Thoracic aorta (tissue), 2 donors: ENCODE measurements around the gene SMIM21. TPM values are rescaled to one million over a fixed set of nuclear protein-coding genes. Genes with fewer than 3 reads are reported as not detected.

ENCODE experiments used
- ATAC-seq: fragments of 150-250 bp; one replicate; pipeline ENCODE4 v1.8.0; 2017; ENCODE audit warnings: low read depth; ENCODE audit not compliant: insufficient number of reproducible peaks, low FRiP score
- DNase-seq: peaks from one replicate; pipeline ENCODE4 v3.0.0-alpha.2; 2020; ENCODE audit warnings: low spot score
- H3K27ac ChIP-seq, 2 donors: fragments of 200-600 bp; sonication (generic); 1 replicate in 1 of 2; 2 replicates in 1 of 2; pipeline ENCODE4 v1.5.1; 2016; ENCODE audit warnings: mild to moderate bottlenecking in 2 of 2, moderate library complexity in 2 of 2
- H3K27me3 ChIP-seq: fragments of 200-600 bp; sonication (generic); replicated peaks from 2 replicates; pipeline ENCODE4 v1.6.0; 2016; ENCODE audit warnings: mild to moderate bottlenecking; ENCODE audit not compliant: insufficient read depth
- H3K36me3 ChIP-seq: fragments of 200-600 bp; sonication (generic); one replicate; pipeline ENCODE4 v1.5.1; 2016
- H3K4me1 ChIP-seq, 2 donors: fragments of 200-600 bp; sonication (generic); 1 replicate in 1 of 2; 2 replicates in 1 of 2; pipeline versions ENCODE4 v1.5.1 to v1.6.0; 2016; ENCODE audit warnings: low read depth in 2 of 2, mild to moderate bottlenecking in 1 of 2; ENCODE audit not compliant: control insufficient read depth in 1 of 2
- H3K4me3 ChIP-seq: fragments of 200-600 bp; sonication (generic); 2 replicates; pipeline ENCODE4 v1.5.1; 2016; ENCODE audit warnings: mild to moderate bottlenecking
- H3K9me3 ChIP-seq: fragments of 200-600 bp; sonication (generic); 2 replicates; pipeline ENCODE4 v1.5.1; 2016
- CTCF ChIP-seq: fragments of 200-600 bp; sonication (generic); IDR thresholded peaks from one replicate; pipeline ENCODE4 v1.5.1; 2019; ENCODE audit warnings: antibody characterized with exemption
- total RNA-seq, 2 donors: library from RNA; depleted of rRNA; stranded (reverse); fragments of >200 nt; gene quantifications; one replicate each; pipeline versions ENCODE4 v1.1.0 to v1.2.3, GENCODE V29; 2016

The SMIM21 gene
- total RNA-seq, 2 donors from 2014 or later: not detected

- Histone ChIP-seq H3K27me3 (no peaks in the 10 kb centered on the region), H3K27ac (no peak overlapping the region), H3K4me1 (no peaks in the 10 kb centered on the region), H3K36me3 (no peaks in the 10 kb centered on the region), H3K9me3 (no peaks in the 10 kb centered on the region), H3K4me3 (no peak overlapping the region)
- DNase-seq: no peak
- TF ChIP-seq CTCF: no peak
- no peak for ATAC-seq
Observed at GRCh38 chr18:75429975-75430374, 2.5 kb upstream of the SMIM21 start.

GRCh38 chr18:75428490-75428889 lies 987 bp upstream of the SMIM21 start:
- ATAC-seq (no peak), DNase-seq (no peak)
- TF ChIP-seq CTCF: no peak

GRCh38 chr18:75422341-75422910 lies 5.1 kb downstream of the SMIM21 start:
- H3K4me3 ChIP-seq: no peak overlapping the region
- H3K27me3 ChIP-seq: no peaks in the 10 kb centered on the region
- no peaks in the 10 kb centered on the region for H3K4me1 ChIP-seq
- no peaks in the 10 kb centered on the region for H3K36me3 ChIP-seq
- ATAC-seq (no peak), DNase-seq (no peak)
- H3K27ac ChIP-seq: no peak overlapping the region
- no peaks in the 10 kb centered on the region for H3K9me3 ChIP-seq
- no peak for TF ChIP-seq CTCF

More at GRCh38 chr18:75428490-75428889, 987 bp upstream of the SMIM21 start:
- H3K36me3 ChIP-seq: no peaks in the 10 kb centered on the region
- H3K27me3 ChIP-seq: no peaks in the 10 kb centered on the region
- H3K9me3 ChIP-seq: no peaks in the 10 kb centered on the region
- no peak overlapping the region for H3K27ac ChIP-seq
- H3K4me3 ChIP-seq: no peak overlapping the region
- no peaks in the 10 kb centered on the region for H3K4me1 ChIP-seq

DNA sequence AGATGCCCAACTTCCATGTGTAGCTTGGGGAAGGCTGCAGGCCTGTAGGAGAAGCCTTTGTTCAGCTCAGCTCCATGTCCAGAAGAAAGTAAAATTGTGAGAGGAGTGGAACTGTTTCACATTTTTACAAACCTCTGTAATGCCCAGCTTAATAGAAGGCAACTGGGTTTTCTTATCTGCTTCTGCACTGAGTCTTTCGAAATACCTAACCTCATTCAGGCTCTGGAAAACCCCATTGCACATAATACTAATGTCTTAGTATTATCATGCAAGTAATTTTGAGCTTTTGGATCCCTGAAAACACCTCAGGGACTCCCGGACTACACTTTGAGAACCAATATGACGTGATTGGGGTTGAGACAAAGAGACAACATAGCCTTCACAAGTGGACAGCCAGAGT lies 5.8 kb downstream of the SMIM21 start:
- Histone ChIP-seq H3K9me3 (no peaks in the 10 kb centered on the region), H3K4me1 (no peaks in the 10 kb centered on the region), H3K27ac (no peak overlapping the region), H3K36me3 (no peaks in the 10 kb centered on the region), H3K27me3 (no peaks in the 10 kb centered on the region), H3K4me3 (no peak overlapping the region)
- DNase-seq: no peak
- TF ChIP-seq CTCF: no peak
- ATAC-seq: no peak

DNA sequence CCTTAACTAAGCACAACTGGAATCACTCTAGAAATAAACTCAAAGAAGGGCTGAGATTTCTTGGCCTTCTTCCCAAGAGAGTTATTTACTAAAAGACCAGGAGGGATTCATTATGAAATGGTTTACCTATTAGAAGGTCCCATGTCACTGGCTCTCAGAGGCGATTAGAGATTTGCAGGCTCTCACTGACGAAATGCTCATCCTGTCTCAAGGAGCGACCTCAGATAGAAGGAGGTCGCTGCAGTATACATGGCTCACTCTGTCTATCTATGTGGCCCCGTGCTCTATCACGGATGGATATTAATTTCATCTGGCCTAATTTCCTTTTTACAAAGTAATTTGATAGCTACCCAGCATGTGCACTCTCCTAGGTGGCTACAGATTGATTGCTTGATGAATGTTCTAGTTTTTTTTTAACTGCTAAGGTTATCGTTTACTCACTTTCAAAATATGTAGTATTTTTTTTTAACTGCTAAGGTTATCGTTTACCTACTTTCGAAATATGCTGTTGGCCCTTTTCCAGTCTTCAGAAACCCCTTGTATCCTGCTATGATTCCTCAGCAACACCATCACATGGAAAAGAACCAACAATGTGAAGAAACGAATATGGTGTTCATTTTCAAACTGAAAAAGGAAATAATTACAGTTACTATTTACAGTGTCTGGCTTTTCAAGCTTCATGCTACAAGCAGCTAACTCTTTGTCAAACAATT lies 9.1 kb downstream of the SMIM21 start:
- no peaks in the 10 kb centered on the region for H3K36me3 ChIP-seq
- no peaks in the 10 kb centered on the region for H3K9me3 ChIP-seq
- DNase-seq (no peak), ATAC-seq (no peak)
- no peak overlapping the region for H3K27ac ChIP-seq
- H3K4me3 ChIP-seq: no peak overlapping the region
- no peaks in the 10 kb centered on the region for H3K27me3 ChIP-seq
- TF ChIP-seq CTCF: no peak
- no peaks in the 10 kb centered on the region for H3K4me1 ChIP-seq
